HG03442 (cell line): ENCODE measurements around the gene SULT1A2.
"Not testable (repeated sequence)": the region's sequence is repeated elsewhere in the genome, so short reads cannot be mapped to it uniquely, and the experiment has no call there.

Source experiments
- ATAC-seq: cut with Tn5 transposase; IDR thresholded peaks from one replicate; pipeline ENCODE4 v1.9.1; 2021; ENCODE audit warnings: mild to moderate bottlenecking, moderate library complexity; ENCODE audit not compliant: unreplicated experiment

The SULT1A2 gene

GRCh38 chr16:28596840-28597691 lies at the start of gene SULT1A2:
Gene SULT1A2 (minus strand): TSS chr16:28597050. CDS start chr16:28595930, 1,120 bp downstream.
- no peak for ATAC-seq

- not testable (repeated sequence) for ATAC-seq
These were observed 43.1 kb upstream of the SULT1A2 start for GRCh38 chr16:28639959-28640358.

GRCh38 chr16:28638359-28638758 lies 41.5 kb upstream of the SULT1A2 start:
- ATAC-seq = not testable (repeated sequence)

- not testable (repeated sequence) for ATAC-seq
These were observed 40.9 kb upstream of the SULT1A2 start, which contains the start of gene NPIPB8 for GRCh38 chr16:28637765-28638164. Gene NPIPB8 (plus strand): TSS chr16:28638065. CDS start chr16:28638361, 296 bp downstream.

GRCh38 chr16:28636093-28636823 lies 39.4 kb upstream of the SULT1A2 start:
- not testable (repeated sequence) for ATAC-seq

- not testable (repeated sequence) for ATAC-seq
These were observed 34.1 kb upstream of the SULT1A2 start for GRCh38 chr16:28630905-28631304.

GRCh38 chr16:28623172-28623711 lies 26.4 kb upstream of the SULT1A2 start:
- ATAC-seq = no peak

GRCh38 chr16:28622532-28623171 lies 25.8 kb upstream of the SULT1A2 start:
- ATAC-seq = not testable (repeated sequence)

GRCh38 chr16:28621481-28622155 lies 24.8 kb upstream of the SULT1A2 start:
- ATAC-seq = no peak

- ATAC-seq = not testable (repeated sequence)
These were observed 23.5 kb upstream of the SULT1A2 start for GRCh38 chr16:28620316-28620715.

GRCh38 chr16:28617874-28618273 lies 21.0 kb upstream of the SULT1A2 start:
- ATAC-seq = no peak

- no peak for ATAC-seq
These were observed 19.8 kb upstream of the SULT1A2 start for GRCh38 chr16:28616636-28617035.

GRCh38 chr16:28616224-28616577 lies 19.4 kb upstream of the SULT1A2 start:
- ATAC-seq = not testable (repeated sequence)

GRCh38 chr16:28615486-28616223 lies 18.8 kb upstream of the SULT1A2 start:
- not testable (repeated sequence) for ATAC-seq

- ATAC-seq = not testable (repeated sequence)
These were observed 17.7 kb upstream of the SULT1A2 start for GRCh38 chr16:28614561-28614960.

GRCh38 chr16:28613912-28614311 lies 17.1 kb upstream of the SULT1A2 start:
- ATAC-seq = not testable (repeated sequence)

GRCh38 chr16:28612359-28613280 lies 15.8 kb upstream of the SULT1A2 start:
- peak; percentile 42 for ATAC-seq

GRCh38 chr16:28610595-28611191 lies 13.8 kb upstream of the SULT1A2 start:
- ATAC-seq = no peak
